Stimulated activated CD8-positive, alpha-beta memory T cell treated with anti-CD3 and anti-CD28 coated beads, Interleukin-7, amount 100 ng/mL, for 4 hours (primary cell): ENCODE data around the gene TAF4.

Source experiments
- DNase-seq, 2 donors: peaks; one replicate each; pipeline ENCODE4 v3.0.0-alpha.2; 2020; ENCODE audit warnings: low read depth in 2 of 2

Gene TAF4

DNA sequence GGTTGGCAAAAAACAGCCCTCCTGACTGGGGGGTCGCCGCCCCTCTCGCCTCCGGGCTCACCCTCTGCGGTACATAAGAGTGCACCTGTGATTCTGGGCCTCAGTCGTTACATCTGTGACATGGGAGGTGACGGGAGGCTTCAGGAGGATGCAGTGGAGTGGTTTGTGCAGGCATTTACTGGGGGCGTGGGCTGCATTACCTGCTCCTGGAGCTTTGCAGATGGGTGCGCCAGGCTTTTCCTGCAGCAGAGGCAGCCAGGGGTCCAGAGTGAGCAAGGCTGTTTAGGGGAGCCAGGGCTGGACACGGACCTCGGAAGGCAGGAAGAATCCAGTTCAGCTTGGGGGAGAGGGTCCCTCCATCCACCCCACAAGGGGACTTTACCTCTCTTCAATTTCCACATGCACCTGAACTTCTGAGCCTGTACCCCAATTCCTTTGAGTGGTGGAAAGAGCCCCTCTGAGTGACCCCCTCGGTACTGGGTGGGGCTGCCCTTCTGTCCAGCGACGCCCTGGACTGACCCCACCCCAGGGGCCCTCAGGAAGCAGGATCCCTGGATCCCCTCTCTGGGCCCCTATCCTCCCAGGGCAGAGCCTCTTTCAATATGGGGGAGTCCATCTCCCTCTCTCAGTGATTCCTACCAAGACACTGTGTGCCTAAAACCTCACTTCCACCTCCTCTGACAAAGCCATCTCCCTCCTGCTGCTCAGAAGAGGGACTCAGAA is 134.0 kb downstream of the TAF4 start:
- DNase-seq = no peak

DNA sequence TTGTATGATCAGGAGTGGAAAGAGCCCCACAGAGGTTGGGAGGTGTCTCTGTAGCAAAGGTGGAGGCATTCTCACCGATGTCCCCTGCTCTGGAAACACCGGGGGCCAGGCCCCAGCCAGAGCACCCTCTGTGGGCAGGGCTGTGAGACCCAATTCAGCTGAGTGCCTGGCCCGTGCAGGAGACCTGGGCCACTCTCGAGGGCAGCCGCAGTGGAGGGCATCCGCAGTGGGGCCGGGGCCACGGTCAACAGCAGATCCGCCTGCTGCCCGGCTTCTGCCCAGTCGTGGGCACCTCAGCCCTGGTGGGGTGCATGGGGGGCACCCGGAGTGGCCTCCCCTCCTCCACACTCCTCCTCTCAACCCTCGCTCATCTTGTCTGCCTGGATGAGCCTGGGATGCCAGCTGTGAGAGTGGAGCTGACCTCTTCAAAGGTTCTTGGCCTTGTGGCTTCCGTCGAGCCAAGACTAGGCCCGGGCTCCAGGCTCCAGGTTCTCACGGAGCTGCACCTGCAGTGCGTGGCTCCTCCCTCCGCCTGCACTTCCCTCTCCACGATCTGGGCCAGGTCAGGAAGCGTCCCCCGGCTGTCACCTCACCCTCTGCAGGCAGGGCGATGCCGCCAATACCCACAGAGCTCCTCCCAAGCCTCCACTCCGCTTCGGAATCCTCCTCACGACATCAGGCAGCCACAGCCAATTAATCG is 134.8 kb downstream of the TAF4 start:
- DNase-seq = no peak

DNA sequence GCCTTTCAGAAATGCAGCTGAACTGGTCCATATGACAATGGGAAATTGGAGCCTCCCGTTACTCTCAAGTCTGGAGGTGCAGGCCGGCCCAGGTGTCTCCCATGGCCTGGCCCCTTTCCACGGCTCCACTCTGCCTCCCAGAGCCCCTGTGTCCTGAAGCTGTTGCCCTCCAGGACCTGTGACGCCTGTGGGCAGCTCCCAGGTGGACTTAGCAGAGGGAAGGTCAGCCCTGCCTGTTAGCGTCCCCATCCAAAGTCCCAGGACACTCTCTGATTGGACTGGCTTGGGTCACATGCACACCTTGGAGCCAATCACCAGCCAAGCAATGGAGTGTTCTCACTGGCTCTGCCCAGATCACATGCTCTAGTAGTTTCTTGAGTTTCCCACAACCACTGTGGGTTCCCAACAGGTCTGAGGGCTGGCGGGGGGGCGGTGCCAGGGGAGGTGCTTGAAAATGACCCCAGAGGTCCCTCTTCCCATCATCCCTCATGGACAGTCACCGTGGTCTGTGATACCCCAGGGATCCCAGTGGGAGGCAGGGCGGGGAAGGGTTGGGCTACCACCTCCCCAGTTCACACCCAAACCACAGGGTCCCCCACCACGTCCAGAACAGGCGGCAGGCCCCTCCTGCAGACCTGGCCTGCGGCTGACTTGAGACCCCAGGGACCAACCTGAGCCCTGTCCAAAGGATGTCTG is 135.6 kb downstream of the TAF4 start:
- DNase-seq = no peak

DNA sequence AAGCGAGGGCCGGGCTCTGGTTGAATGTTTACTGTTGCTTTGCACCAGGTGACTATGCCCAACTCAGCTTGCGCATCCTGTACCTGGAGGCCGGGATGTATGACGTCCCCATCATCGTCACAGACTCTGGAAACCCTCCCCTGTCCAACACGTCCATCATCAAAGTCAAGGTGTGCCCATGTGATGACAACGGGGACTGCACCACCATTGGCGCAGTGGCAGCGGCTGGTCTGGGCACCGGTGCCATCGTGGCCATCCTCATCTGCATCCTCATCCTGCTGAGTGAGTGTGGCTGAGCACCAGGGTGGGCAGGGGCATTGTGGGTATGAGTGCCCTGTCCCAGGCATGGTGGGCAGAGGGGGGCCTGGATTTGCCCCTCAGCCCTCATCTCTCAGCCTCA is 136.1 kb downstream of the TAF4 start:
- no peak for DNase-seq

DNA sequence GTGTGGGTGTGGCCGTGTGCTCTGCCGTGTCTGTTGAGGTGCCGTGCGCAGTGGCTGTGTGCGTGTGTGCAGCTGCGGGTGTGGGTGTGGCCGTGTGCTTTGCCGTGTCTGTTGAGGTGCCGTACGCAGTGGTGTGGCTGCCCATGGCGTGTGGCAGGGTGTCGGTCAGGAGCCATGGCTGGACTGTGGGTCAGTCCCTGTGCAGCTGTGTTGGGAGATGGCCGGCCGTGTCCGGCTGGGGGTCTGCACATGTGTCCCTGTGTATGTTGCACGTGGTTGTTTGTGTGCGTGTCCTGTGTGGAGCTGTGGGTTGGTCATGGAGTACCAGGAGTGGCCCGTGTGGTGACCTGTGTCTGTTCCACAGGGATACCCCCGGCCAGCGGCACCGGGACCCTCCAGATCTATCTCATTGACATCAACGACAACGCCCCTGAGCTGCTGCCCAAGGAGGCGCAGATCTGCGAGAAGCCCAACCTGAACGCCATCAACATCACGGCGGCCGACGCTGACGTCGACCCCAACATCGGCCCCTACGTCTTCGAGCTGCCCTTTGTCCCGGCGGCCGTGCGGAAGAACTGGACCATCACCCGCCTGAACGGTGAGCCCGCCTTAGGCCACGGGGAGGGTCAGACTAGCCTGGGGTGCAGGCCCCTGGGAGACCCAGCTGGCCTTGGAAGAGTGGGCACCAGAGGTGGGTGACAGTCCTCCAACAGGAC is 137.7 kb downstream of the TAF4 start:
- DNase-seq = no peak

DNA sequence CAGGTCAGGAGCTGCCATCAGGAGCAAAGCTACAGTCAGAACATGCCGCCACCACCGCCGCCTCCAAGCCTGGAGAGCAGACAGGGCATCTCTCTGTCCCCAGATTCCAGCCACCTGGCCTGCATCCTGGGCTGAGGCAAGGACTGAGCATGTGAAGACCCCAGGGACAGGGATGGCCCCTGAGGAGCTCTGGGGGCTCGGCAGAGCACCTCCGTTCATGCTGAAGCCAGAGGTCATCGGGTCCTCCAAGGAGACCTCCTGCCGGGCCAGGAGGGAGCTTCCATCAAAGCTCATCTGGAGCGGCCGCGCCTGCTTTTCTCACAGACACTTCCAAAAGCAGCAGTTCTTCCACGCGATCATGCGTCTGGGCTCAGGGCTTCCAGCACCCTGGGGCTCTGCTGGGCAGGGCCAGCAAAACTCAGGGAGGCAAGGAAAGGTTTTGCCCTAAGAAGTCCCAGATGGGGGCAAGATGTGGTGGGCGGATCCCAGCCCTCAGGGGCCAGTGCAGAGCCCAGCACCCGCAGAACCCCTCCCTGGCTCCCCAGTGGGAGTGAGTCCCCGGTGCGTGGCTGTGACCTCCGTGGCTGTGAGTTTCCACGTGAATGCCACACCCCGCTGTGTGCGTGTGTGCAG is 138.4 kb downstream of the TAF4 start:
- no peak for DNase-seq

DNA sequence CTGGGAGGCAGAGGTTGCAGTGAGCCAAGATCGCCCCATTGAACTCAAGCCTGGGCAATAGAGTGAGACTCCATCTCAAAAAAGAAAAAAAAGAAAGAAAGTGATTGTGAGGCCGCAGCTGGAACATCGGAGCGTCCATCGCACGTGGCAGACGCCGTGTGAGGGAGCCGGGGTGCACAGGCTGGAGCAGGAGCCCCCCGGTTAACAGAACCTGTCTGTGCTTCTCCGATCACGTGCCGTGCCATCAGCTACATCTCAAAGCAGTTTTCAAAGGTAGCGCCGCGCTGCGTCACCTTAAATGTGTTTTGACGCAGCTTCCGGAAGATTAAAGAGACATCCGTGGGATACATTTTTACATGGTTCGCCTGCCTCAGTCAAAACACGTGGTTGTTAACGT is 138.9 kb downstream of the TAF4 start:
- no peak for DNase-seq

DNA sequence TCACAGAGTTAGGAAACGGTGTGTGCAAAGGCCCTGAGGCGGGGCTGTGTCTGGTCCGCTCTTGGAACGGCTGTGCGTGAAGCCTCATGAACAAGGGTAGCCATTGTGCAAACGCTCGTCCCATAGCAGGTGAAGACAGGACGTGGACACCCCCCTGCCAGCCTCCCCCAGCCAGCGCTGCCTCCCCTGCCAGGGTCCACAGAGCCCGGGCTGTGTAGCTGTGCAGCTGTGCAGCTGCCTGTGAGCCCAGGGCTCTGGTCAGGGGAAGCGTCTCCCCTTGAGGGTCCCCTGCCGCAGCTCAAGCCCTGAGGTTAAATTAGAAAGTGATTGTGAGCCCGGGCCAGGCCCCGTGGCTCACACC is 139.4 kb downstream of the TAF4 start:
- no peak for DNase-seq

DNA sequence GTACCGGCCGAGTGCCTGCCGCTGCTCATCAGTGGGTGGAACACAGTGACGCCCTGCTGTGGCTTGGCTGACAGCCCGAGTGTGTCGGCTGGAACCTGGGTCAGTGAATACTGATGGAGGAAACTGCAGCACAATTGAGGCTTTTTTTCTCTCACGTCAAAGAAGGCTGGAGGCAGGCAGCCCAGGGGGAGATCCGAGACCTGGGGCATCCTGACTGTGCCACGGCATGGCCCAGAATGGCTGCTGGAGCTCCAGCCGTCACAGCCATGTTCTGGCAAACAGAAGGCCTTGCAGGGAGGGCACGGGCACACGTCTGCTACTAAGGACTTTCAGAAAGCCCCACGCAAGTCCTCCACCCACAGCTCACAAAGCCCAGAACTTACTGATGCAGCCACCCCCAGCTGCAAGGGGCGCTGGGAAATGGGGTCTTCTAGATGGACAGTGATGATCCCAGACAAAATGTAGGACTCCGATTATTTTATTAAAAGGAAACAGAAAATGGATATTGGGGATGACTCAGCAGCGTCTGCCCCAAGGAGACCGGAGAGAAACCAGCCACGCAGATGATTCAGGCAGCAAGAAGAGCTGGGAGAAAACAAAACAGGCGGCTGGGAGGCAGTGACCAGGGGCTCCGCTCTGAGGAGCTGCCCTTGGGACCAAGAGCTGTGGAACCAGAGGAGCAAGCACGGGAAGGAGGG is 140.0 kb downstream of the TAF4 start:
- DNase-seq = no peak

DNA sequence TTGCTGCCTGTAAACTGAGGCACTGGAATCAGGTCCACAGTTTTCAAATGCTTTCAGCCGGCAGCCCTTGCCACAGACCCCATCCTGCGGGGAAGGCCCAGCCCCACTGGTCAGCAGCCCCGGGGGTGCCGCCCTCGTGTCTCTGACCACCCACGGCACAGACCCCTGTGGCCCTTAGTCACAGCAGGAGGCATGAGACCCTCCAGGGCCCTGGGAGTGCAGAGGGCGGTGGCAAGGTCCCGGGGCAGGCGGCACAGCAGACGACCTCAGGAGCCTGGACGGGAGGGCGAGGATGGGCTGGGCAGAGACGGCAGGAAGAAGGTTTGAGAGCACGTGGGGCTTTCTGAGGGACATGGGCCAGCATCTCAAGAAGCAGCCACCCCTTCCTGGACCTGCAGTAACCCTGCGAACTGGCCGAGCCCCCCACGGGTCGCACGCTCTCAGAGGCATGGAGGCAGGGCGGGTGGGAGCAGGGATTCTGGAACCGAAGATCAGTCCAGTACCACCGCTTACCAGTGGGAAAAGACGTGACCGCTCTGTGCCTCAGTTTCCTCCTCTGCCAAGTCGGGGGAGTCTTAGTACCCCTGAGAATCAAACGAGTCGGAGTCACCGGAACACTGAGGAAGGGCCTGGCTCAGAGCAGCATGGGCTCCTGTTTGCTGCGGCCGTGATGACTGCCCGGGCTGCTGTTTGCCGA is 140.7 kb downstream of the TAF4 start:
- no peak for DNase-seq
